HepG2 (cell line): Measurements from ENCODE around the gene ZNFX1. TPM values are rescaled to one million over a fixed set of nuclear protein-coding genes. Genes with fewer than 3 reads are reported as not detected.

ENCODE experiments used
- CBX1 ChIP-seq: IDR thresholded peaks from one replicate; pipeline ENCODE4 v1.6.1; 2016; ENCODE audit warnings: antibody characterized with exemption, low read depth
- ELF3 ChIP-seq: IDR thresholded peaks from 2 replicates; pipeline ENCODE4 v1.6.1; 2016; ENCODE audit warnings: missing genetic modification reagents, missing compliant biosample characterization
- FOSL2 ChIP-seq: sonication (generic); formaldehyde crosslinking; IDR thresholded peaks from 2 replicates; pipeline ENCODE4 v1.4.0; 2020; ENCODE audit warnings: missing genetic modification reagents
- GABPA ChIP-seq, 2 experiments: IDR thresholded peaks; 2 replicates each; pipeline ENCODE4 v1.6.1; 2011 to 2016; ENCODE audit warnings: low read depth in 2 of 2, low read length in 1 of 2, missing biosample characterization in 1 of 2, missing genetic modification characterization in 1 of 2
- HHEX ChIP-seq: IDR thresholded peaks from 2 replicates; pipeline ENCODE4 v1.6.1; 2016; ENCODE audit warnings: control low read depth
- HOXA3 ChIP-seq: sonication (generic); formaldehyde crosslinking; IDR thresholded peaks from 2 replicates; pipeline ENCODE4 v1.5.0; 2020; ENCODE audit warnings: missing genetic modification reagents
- HOXA9 ChIP-seq: sonication (generic); formaldehyde crosslinking; IDR thresholded peaks from 2 replicates; pipeline ENCODE4 v1.8.1; 2022; ENCODE audit warnings: missing genetic modification reagents, mild to moderate bottlenecking, moderate library complexity, borderline replicate concordance
- IRF2 ChIP-seq: IDR thresholded peaks from 2 replicates; pipeline ENCODE4 v1.6.1; 2018; ENCODE audit warnings: missing genetic modification reagents, missing compliant biosample characterization
- MEIS2 ChIP-seq: sonication (generic); formaldehyde crosslinking; IDR thresholded peaks from 2 replicates; pipeline ENCODE4 v1.9.0; 2021; ENCODE audit warnings: mild to moderate bottlenecking, missing genetic modification reagents
- SALL1 ChIP-seq: sonication (generic); formaldehyde crosslinking; IDR thresholded peaks from 2 replicates; pipeline ENCODE4 v1.8.0; 2022; ENCODE audit warnings: mild to moderate bottlenecking, missing genetic modification reagents
- TRIM24 ChIP-seq: sonication (generic); formaldehyde crosslinking; IDR thresholded peaks from 2 replicates; pipeline ENCODE4 v1.8.0; 2022; ENCODE audit warnings: mild to moderate bottlenecking, missing genetic modification reagents
- ZNF335 ChIP-seq: sonication (generic); formaldehyde crosslinking; IDR thresholded peaks from 2 replicates; pipeline ENCODE4 v1.4.0; 2020; ENCODE audit warnings: missing genetic modification reagents
- ZNF34 ChIP-seq: sonication (generic); formaldehyde crosslinking; IDR thresholded peaks from 2 replicates; pipeline ENCODE4 v1.4.0; 2020; ENCODE audit warnings: mild to moderate bottlenecking, missing genetic modification reagents, borderline replicate concordance
- ZNF496 ChIP-seq: sonication (generic); formaldehyde crosslinking; IDR thresholded peaks from 2 replicates; pipeline ENCODE4 v1.8.1; 2023; ENCODE audit warnings: mild to moderate bottlenecking, moderate library complexity, missing genetic modification reagents; ENCODE audit not compliant: insufficient replicate concordance
- ZNF670 ChIP-seq: sonication (generic); formaldehyde crosslinking; IDR thresholded peaks from 2 replicates; pipeline ENCODE4 v1.8.0; 2022; ENCODE audit warnings: mild to moderate bottlenecking, missing genetic modification reagents, borderline replicate concordance
- ZNF747 ChIP-seq: sonication (generic); formaldehyde crosslinking; IDR thresholded peaks from 2 replicates; pipeline ENCODE4 v1.8.1; 2023; ENCODE audit warnings: missing genetic modification reagents, mild to moderate bottlenecking, borderline replicate concordance
- polyA plus RNA-seq, 8 experiments: library from polyadenylated mRNA; depleted of rRNA in 3 of 8; stranded (reverse) in 7 of 8; unstranded in 1 of 8; fragments of >200 nt; fragmentation: Illumina TruSeq in 4 of 8; extraction: Trizol in 4 of 8; gene quantifications; 2 replicates each; pipeline versions ENCODE4 v1.2.1 to v1.2.3, GENCODE V29; 2011 to 2016; ENCODE audit warnings: low read depth in 4 of 8, missing spikeins in 1 of 8, mixed read lengths in 1 of 8; ENCODE audit not compliant: insufficient read depth in 1 of 8
- total RNA-seq, 5 experiments: library from RNA; depleted of rRNA; stranded (reverse); fragments of >200 nt; fragmentation: Illumina TruSeq; extraction: Trizol; gene quantifications; 2 replicates each; pipeline ENCODE4 v1.2.3, GENCODE V29; 2016; ENCODE audit warnings: low read depth in 1 of 5
- TF ChIP-seq, protein P1 (sequence below): sonication (generic); formaldehyde crosslinking; IDR thresholded peaks from 2 replicates; pipeline ENCODE4 v1.4.0; 2020; ENCODE audit warnings: mild to moderate bottlenecking, missing genetic modification reagents
- TF ChIP-seq, protein P2 (sequence below): IDR thresholded peaks from 2 replicates; pipeline ENCODE4 v1.4.0; 2020; ENCODE audit warnings: mild to moderate bottlenecking, missing genetic modification reagents
- TF ChIP-seq, protein P3 (sequence below): sonication (generic); formaldehyde crosslinking; IDR thresholded peaks from 2 replicates; pipeline ENCODE4 v1.5.0; 2020; ENCODE audit warnings: mild to moderate bottlenecking, missing genetic modification reagents
- TF ChIP-seq, protein P4 (sequence below): IDR thresholded peaks from 2 replicates; pipeline ENCODE4 v1.6.1; 2016; ENCODE audit warnings: missing compliant biosample characterization, missing genetic modification reagents, borderline replicate concordance
- TF ChIP-seq, protein P5 (sequence below): sonication (generic); formaldehyde crosslinking; IDR thresholded peaks from 2 replicates; pipeline ENCODE4 v1.4.0; 2020; ENCODE audit warnings: missing genetic modification reagents; ENCODE audit errors: not compliant biosample characterization

Gene ZNFX1
- total and polyA plus RNA-seq, 2 of the 13 experiments (the other 11 are each of a cell fraction or from before 2014, with no cell fraction given) = 2.9 to 11.1 TPM

DNA sequence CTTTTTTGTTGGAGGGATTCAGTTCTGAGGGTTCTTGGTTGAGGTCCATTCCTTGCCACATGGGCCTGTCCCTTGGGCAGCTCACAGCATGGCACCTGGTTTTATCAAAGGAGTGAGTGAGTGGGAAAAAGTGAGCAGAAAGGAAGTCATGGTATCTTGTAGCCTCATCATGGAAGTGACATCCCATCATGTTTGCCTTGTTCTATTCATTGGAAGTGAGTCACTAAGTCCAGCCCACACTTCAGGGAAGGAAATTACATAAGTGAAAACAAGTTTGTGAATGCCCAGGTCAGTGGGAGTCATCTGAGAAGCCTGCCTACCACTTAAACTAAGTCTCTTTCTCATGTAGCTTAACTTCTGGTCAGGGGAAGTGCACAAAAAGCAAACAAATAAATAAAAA is 32.8 kb upstream of the ZNFX1 start (continued):
- TF ChIP-seq, protein P1, sequence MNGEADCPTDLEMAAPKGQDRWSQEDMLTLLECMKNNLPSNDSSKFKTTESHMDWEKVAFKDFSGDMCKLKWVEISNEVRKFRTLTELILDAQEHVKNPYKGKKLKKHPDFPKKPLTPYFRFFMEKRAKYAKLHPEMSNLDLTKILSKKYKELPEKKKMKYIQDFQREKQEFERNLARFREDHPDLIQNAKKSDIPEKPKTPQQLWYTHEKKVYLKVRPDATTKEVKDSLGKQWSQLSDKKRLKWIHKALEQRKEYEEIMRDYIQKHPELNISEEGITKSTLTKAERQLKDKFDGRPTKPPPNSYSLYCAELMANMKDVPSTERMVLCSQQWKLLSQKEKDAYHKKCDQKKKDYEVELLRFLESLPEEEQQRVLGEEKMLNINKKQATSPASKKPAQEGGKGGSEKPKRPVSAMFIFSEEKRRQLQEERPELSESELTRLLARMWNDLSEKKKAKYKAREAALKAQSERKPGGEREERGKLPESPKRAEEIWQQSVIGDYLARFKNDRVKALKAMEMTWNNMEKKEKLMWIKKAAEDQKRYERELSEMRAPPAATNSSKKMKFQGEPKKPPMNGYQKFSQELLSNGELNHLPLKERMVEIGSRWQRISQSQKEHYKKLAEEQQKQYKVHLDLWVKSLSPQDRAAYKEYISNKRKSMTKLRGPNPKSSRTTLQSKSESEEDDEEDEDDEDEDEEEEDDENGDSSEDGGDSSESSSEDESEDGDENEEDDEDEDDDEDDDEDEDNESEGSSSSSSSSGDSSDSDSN (CRISPR knock-in tag) = no peak
- TF ChIP-seq CBX1 (no peak), HHEX (CRISPR knock-in tag) (no peak), FOSL2 (CRISPR knock-in tag) (peak; percentile 74), ZNF747 (CRISPR knock-in tag) (no peak), GABPA (IDR thresholded peaks at IDR 0.05; ENCODE audit: low read depth, low read length) (no peak), GABPA (CRISPR knock-in tag; IDR thresholded peaks at IDR 0.05; ENCODE audit: low read depth) (peak; percentile 34; the same call in 1 of the 2 replicates), IRF2 (no peak), TRIM24 (CRISPR knock-in tag) (0 out of 2 replicates have a peak, but pooled peaks have one; percentile 21), HOXA3 (no peak), ZNF335 (CRISPR knock-in tag) (no peak), MEIS2 (CRISPR knock-in tag) (no peak), SALL1 (CRISPR knock-in tag) (no peak), ZNF670 (CRISPR knock-in tag) (no peak), HOXA9 (CRISPR knock-in tag) (no peak), ZNF34 (CRISPR knock-in tag) (no peak), ZNF496 (CRISPR knock-in tag) (no peak), ELF3 (CRISPR knock-in tag) (0 out of 2 replicates have a peak, but pooled peaks have one; percentile 37)
- TF ChIP-seq, protein P2, sequence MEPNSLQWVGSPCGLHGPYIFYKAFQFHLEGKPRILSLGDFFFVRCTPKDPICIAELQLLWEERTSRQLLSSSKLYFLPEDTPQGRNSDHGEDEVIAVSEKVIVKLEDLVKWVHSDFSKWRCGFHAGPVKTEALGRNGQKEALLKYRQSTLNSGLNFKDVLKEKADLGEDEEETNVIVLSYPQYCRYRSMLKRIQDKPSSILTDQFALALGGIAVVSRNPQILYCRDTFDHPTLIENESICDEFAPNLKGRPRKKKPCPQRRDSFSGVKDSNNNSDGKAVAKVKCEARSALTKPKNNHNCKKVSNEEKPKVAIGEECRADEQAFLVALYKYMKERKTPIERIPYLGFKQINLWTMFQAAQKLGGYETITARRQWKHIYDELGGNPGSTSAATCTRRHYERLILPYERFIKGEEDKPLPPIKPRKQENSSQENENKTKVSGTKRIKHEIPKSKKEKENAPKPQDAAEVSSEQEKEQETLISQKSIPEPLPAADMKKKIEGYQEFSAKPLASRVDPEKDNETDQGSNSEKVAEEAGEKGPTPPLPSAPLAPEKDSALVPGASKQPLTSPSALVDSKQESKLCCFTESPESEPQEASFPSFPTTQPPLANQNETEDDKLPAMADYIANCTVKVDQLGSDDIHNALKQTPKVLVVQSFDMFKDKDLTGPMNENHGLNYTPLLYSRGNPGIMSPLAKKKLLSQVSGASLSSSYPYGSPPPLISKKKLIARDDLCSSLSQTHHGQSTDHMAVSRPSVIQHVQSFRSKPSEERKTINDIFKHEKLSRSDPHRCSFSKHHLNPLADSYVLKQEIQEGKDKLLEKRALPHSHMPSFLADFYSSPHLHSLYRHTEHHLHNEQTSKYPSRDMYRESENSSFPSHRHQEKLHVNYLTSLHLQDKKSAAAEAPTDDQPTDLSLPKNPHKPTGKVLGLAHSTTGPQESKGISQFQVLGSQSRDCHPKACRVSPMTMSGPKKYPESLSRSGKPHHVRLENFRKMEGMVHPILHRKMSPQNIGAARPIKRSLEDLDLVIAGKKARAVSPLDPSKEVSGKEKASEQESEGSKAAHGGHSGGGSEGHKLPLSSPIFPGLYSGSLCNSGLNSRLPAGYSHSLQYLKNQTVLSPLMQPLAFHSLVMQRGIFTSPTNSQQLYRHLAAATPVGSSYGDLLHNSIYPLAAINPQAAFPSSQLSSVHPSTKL (CRISPR knock-in tag) = no peak
- TF ChIP-seq, protein P3, sequence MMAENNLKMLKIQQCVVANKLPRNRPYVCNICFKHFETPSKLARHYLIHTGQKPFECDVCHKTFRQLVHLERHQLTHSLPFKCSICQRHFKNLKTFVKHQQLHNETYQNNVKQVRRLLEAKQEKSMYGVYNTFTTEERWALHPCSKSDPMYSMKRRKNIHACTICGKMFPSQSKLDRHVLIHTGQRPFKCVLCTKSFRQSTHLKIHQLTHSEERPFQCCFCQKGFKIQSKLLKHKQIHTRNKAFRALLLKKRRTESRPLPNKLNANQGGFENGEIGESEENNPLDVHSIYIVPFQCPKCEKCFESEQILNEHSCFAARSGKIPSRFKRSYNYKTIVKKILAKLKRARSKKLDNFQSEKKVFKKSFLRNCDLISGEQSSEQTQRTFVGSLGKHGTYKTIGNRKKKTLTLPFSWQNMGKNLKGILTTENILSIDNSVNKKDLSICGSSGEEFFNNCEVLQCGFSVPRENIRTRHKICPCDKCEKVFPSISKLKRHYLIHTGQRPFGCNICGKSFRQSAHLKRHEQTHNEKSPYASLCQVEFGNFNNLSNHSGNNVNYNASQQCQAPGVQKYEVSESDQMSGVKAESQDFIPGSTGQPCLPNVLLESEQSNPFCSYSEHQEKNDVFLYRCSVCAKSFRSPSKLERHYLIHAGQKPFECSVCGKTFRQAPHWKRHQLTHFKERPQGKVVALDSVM (CRISPR knock-in tag) = no peak
- TF ChIP-seq, protein P4, sequence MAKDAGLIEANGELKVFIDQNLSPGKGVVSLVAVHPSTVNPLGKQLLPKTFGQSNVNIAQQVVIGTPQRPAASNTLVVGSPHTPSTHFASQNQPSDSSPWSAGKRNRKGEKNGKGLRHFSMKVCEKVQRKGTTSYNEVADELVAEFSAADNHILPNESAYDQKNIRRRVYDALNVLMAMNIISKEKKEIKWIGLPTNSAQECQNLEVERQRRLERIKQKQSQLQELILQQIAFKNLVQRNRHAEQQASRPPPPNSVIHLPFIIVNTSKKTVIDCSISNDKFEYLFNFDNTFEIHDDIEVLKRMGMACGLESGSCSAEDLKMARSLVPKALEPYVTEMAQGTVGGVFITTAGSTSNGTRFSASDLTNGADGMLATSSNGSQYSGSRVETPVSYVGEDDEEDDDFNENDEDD (CRISPR knock-in tag) = no peak
- TF ChIP-seq, protein P5, sequence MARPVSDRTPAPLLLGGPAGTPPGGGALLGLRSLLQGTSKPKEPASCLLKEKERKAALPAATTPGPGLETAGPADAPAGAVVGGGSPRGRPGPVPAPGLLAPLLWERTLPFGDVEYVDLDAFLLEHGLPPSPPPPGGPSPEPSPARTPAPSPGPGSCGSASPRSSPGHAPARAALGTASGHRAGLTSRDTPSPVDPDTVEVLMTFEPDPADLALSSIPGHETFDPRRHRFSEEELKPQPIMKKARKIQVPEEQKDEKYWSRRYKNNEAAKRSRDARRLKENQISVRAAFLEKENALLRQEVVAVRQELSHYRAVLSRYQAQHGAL (CRISPR knock-in tag) = no peak
